GM23338 (cell line): ENCODE measurements around the gene ARHGEF38. TPM values are rescaled to one million over a fixed set of nuclear protein-coding genes. Genes with fewer than 3 reads are reported as not detected.

Experiments
- ATAC-seq: fragments of 200-7000 bp; cut with Tn5 transposase; 3 replicates; pipeline ENCODE4 v1.9.1; 2020
- DNase-seq: peaks from one replicate; pipeline ENCODE4 v3.0.0-alpha.2; 2015; ENCODE audit warnings: low spot score
- H2AFZ ChIP-seq: fragments of 200-600 bp; sonication (generic); 2 replicates; pipeline ENCODE4 v1.8.0; 2016; ENCODE audit warnings: antibody characterized with exemption, mild to moderate bottlenecking, moderate library complexity
- H3F3A ChIP-seq: fragments of 200-600 bp; sonication (generic); replicated peaks from 2 replicates; pipeline ENCODE4 v1.8.0; 2017; ENCODE audit warnings: antibody characterized with exemption, mixed run types, low read depth
- H3K27ac ChIP-seq: fragments of 200-600 bp; sonication (generic); 2 replicates; pipeline ENCODE4 v1.6.1; 2016; ENCODE audit warnings: low read depth
- H3K27me3 ChIP-seq: fragments of 200-600 bp; sonication (generic); 2 replicates; pipeline ENCODE4 v1.8.0; 2016; ENCODE audit warnings: mild to moderate bottlenecking, mixed run types, moderate library complexity; ENCODE audit not compliant: insufficient read depth
- H3K36me3 ChIP-seq: fragments of 200-600 bp; sonication (generic); 2 replicates; pipeline ENCODE4 v1.8.0; 2016; ENCODE audit warnings: mild to moderate bottlenecking; ENCODE audit not compliant: insufficient read depth
- H3K4me1 ChIP-seq: fragments of 200-600 bp; sonication (generic); 2 replicates; pipeline ENCODE4 v1.8.0; 2016; ENCODE audit warnings: mild to moderate bottlenecking, moderate library complexity; ENCODE audit not compliant: insufficient read depth
- H3K4me2 ChIP-seq: fragments of 200-600 bp; sonication (generic); 2 replicates; pipeline ENCODE4 v1.7.1; 2017; ENCODE audit warnings: mixed run types
- H3K4me3 ChIP-seq: fragments of 200-600 bp; sonication (generic); 2 replicates; pipeline ENCODE4 v1.6.1; 2016; ENCODE audit warnings: mixed run types
- H3K79me2 ChIP-seq: fragments of 200-600 bp; sonication (generic); replicated peaks from 2 replicates; pipeline ENCODE4 v1.8.0; 2017; ENCODE audit warnings: mild to moderate bottlenecking; ENCODE audit not compliant: insufficient read depth
- H3K9me2 ChIP-seq: fragments of 200-600 bp; sonication (generic); 2 replicates; pipeline ENCODE4 v1.8.0; 2017; ENCODE audit not compliant: insufficient read depth
- H4K20me1 ChIP-seq: fragments of 200-600 bp; sonication (generic); replicated peaks from 2 replicates; pipeline ENCODE4 v1.8.0; 2017; ENCODE audit warnings: mild to moderate bottlenecking; ENCODE audit not compliant: insufficient read depth
- H3K27ac Mint-ChIP-seq: 2 replicates; pipeline ENCODE4 v1.8.0; 2020; ENCODE audit warnings: inconsistent platforms, mild to moderate bottlenecking, moderate library complexity, mixed read lengths
- H3K27me3 Mint-ChIP-seq: 3 replicates; pipeline ENCODE4 v1.8.0; 2022; ENCODE audit warnings: low read depth, mild to moderate bottlenecking, moderate library complexity, mixed read lengths, inconsistent platforms; ENCODE audit not compliant: insufficient read depth, poor library complexity
- H3K36me3 Mint-ChIP-seq: 3 replicates; pipeline ENCODE4 v1.8.0; 2021; ENCODE audit warnings: low read depth, mild to moderate bottlenecking, inconsistent platforms, moderate library complexity, mixed read lengths
- H3K4me1 Mint-ChIP-seq: 3 replicates; pipeline ENCODE4 v1.8.0; 2020; ENCODE audit warnings: mild to moderate bottlenecking, inconsistent platforms, mixed read lengths
- H3K4me3 Mint-ChIP-seq: 3 replicates; pipeline ENCODE4 v1.8.0; 2021; ENCODE audit warnings: moderate library complexity, mild to moderate bottlenecking, inconsistent platforms, mixed read lengths
- H3K9me3 Mint-ChIP-seq: 3 replicates; pipeline ENCODE4 v1.8.0; 2020; ENCODE audit warnings: moderate library complexity, mild to moderate bottlenecking, inconsistent platforms, mixed read lengths
- CREB1 ChIP-seq: fragments of 250-450 bp; sonication (Bioruptor Pico); IDR thresholded peaks from 2 replicates; pipeline ENCODE4 v1.5.0; 2020; ENCODE audit warnings: low read depth, mild to moderate bottlenecking, moderate library complexity
- EZH2 ChIP-seq: fragments of 200-600 bp; sonication (generic); IDR thresholded peaks from one replicate; pipeline ENCODE4 v1.8.0; 2017; ENCODE audit warnings: antibody characterized with exemption, mild to moderate bottlenecking, low read depth; ENCODE audit not compliant: unreplicated experiment
- EZH2phosphoT487 ChIP-seq: fragments of 200-600 bp; sonication (generic); IDR thresholded peaks from one replicate; pipeline ENCODE4 v1.8.1; 2018; ENCODE audit warnings: antibody characterized with exemption; ENCODE audit not compliant: unreplicated experiment
- JUNB ChIP-seq: IDR thresholded peaks from one replicate; pipeline ENCODE4 v1.6.1; 2016; ENCODE audit warnings: antibody characterized with exemption; ENCODE audit not compliant: unreplicated experiment
- NANOG ChIP-seq: IDR thresholded peaks from 2 replicates; pipeline ENCODE4 v1.6.1; 2016; ENCODE audit warnings: antibody characterized with exemption, borderline replicate concordance
- POLR2AphosphoS5 ChIP-seq: IDR thresholded peaks from 2 replicates; pipeline ENCODE4 v1.6.1; 2016; ENCODE audit warnings: antibody characterized with exemption, low read depth
- REST ChIP-seq: IDR thresholded peaks from one replicate; pipeline ENCODE4 v1.6.1; 2018; ENCODE audit warnings: antibody characterized with exemption; ENCODE audit not compliant: unreplicated experiment
- STAT1 ChIP-seq: IDR thresholded peaks from one replicate; pipeline ENCODE4 v1.6.1; 2016; ENCODE audit warnings: antibody characterized with exemption; ENCODE audit not compliant: unreplicated experiment
- ZNF114 ChIP-seq: fragments of 250-450 bp; sonication (Bioruptor Pico); IDR thresholded peaks from 2 replicates; pipeline ENCODE4 v1.5.0; 2020; ENCODE audit warnings: mild to moderate bottlenecking, moderate library complexity
- ZNF331 ChIP-seq: fragments of 250-450 bp; sonication (Bioruptor Pico); IDR thresholded peaks from 2 replicates; pipeline ENCODE4 v1.5.0; 2020; ENCODE audit warnings: low read depth, mild to moderate bottlenecking, moderate library complexity
- ZNF462 ChIP-seq: fragments of 250-450 bp; sonication (Bioruptor Pico); IDR thresholded peaks from 2 replicates; pipeline ENCODE4 v1.5.0; 2020; ENCODE audit warnings: mild to moderate bottlenecking, moderate library complexity
- polyA plus RNA-seq: library from polyadenylated mRNA; unstranded; fragments of >200 nt; fragmentation: Nextera tagmentation; extraction: Ambion mirVana; gene quantifications from 2 replicates; pipeline ENCODE4 v1.2.1, GENCODE V29; 2016
- total RNA-seq: library from RNA; depleted of rRNA; stranded (reverse); fragments of >200 nt; shearing (Covaris generic); gene quantifications from 2 replicates; pipeline ENCODE4 v1.2.3, GENCODE V29; 2014
- TF ChIP-seq, protein P1 (sequence below): IDR thresholded peaks from 2 replicates; pipeline ENCODE4 v1.6.1; 2016; ENCODE audit warnings: antibody characterized with exemption
- TF ChIP-seq, protein P2 (sequence below), 2 experiments: fragments of 200-600 bp in 1 of 2; sonication (generic) in 1 of 2; conservative IDR thresholded peaks; 2 replicates each; pipeline versions ENCODE4 v1.5.1 to v1.6.1; 2016 to 2017; ENCODE audit warnings: antibody characterized with exemption in 2 of 2, low read depth in 2 of 2, mild to moderate bottlenecking in 2 of 2, moderate library complexity in 1 of 2

Gene ARHGEF38
- total and polyA plus RNA-seq, 2 experiments from 2014 or later: 0.58 TPM; not detected in 1

DNA sequence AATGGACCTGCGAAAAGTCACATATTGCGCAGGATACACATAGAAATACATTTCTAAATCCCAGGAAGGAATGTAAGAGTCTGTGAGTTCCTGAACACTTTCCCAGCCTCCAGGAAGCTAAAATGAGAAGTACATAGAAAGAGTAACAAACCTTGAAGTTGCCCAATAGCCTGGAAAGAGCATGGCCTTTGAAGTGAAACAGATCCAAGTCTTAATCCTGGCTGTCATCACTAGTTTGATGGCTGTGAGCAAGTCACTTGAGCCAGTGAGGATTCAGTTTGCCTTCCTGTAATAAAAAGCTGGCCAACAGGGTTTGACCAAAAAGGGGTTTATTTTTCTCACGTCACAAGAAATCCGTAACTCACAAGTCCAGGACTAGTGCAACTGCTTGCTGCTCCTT lies 69.8 kb downstream of the ARHGEF38 start:
- H3K36me3 ChIP-seq: no peaks in the 10 kb centered on the region
- no peaks in the 10 kb centered on the region for H4K20me1 ChIP-seq
- H3K4me1 Mint-ChIP-seq: no peaks in the 10 kb centered on the region
- H3K36me3 Mint-ChIP-seq: no peaks in the 10 kb centered on the region
- H3K4me2 ChIP-seq: no peak overlapping the region
- no peaks in the 10 kb centered on the region for H3K79me2 ChIP-seq
- H3K4me1 ChIP-seq: no peaks in the 10 kb centered on the region
- H3K27me3 ChIP-seq: no peaks in the 10 kb centered on the region
- no peak for TF ChIP-seq JUNB
- no peak for TF ChIP-seq ZNF114
- TF ChIP-seq, protein P1, sequence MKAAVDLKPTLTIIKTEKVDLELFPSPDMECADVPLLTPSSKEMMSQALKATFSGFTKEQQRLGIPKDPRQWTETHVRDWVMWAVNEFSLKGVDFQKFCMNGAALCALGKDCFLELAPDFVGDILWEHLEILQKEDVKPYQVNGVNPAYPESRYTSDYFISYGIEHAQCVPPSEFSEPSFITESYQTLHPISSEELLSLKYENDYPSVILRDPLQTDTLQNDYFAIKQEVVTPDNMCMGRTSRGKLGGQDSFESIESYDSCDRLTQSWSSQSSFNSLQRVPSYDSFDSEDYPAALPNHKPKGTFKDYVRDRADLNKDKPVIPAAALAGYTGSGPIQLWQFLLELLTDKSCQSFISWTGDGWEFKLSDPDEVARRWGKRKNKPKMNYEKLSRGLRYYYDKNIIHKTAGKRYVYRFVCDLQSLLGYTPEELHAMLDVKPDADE: no peak
- TF ChIP-seq REST: no peak
- no peak for TF ChIP-seq CREB1
- TF ChIP-seq NANOG: no peak
- no peak for TF ChIP-seq POLR2AphosphoS5
- TF ChIP-seq ZNF331: no peak
- no peak for TF ChIP-seq EZH2phosphoT487
- TF ChIP-seq, protein P2, sequence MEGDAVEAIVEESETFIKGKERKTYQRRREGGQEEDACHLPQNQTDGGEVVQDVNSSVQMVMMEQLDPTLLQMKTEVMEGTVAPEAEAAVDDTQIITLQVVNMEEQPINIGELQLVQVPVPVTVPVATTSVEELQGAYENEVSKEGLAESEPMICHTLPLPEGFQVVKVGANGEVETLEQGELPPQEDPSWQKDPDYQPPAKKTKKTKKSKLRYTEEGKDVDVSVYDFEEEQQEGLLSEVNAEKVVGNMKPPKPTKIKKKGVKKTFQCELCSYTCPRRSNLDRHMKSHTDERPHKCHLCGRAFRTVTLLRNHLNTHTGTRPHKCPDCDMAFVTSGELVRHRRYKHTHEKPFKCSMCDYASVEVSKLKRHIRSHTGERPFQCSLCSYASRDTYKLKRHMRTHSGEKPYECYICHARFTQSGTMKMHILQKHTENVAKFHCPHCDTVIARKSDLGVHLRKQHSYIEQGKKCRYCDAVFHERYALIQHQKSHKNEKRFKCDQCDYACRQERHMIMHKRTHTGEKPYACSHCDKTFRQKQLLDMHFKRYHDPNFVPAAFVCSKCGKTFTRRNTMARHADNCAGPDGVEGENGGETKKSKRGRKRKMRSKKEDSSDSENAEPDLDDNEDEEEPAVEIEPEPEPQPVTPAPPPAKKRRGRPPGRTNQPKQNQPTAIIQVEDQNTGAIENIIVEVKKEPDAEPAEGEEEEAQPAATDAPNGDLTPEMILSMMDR (conservative IDR thresholded peaks at IDR 0.05; ENCODE audit: low read depth in 2 of 2): no peak
- no peak for TF ChIP-seq ZNF462
- no peak for TF ChIP-seq EZH2
- no peak for TF ChIP-seq STAT1
- no peak overlapping the region for H3K27ac ChIP-seq
- no peak overlapping the region for H3K27ac Mint-ChIP-seq
- H3K9me3 Mint-ChIP-seq: no peaks in the 10 kb centered on the region
- ATAC-seq (no peak), DNase-seq (no peak)
- H3K4me3 Mint-ChIP-seq: no peak overlapping the region
- H3K9me2 ChIP-seq: no peaks in the 10 kb centered on the region
- no peak overlapping the region for H3K4me3 ChIP-seq
- H2AFZ ChIP-seq: no peak overlapping the region
- peaks cover 3% of the 10 kb centered on the region for H3K27me3 Mint-ChIP-seq
- no peaks in the 10 kb centered on the region for H3F3A ChIP-seq
